Activated CD4-positive, alpha-beta T cell treated with anti-CD3 and anti-CD28 coated beads, Interleukin-2, amount 10 ng/mL, durations not matched to agents 7 days and 5 days (primary cell): Measurements from ENCODE around the gene SLK. TPM values are rescaled to one million over a fixed set of nuclear protein-coding genes. Genes with fewer than 3 reads are reported as not detected.

ENCODE experiments used
- CTCF ChIA-PET: fragments of 350-600 bp; sonication (Branson Sonifier 250); formaldehyde crosslinking; loops from one replicate; lab custom pipeline; 2021; ENCODE audit warnings: antibody characterized with exemption; lab: Charles Lee
- POLR2A ChIA-PET: fragments of 350-600 bp; sonication (Branson Sonifier 250); formaldehyde crosslinking; loops from one replicate; lab custom pipeline; 2021; ENCODE audit warnings: antibody characterized with exemption; lab: Charles Lee
- DNase-seq: peaks from one replicate; pipeline ENCODE4 v3.0.0-alpha.2; 2020
- H3K27ac Mint-ChIP-seq: one replicate; pipeline ENCODE4 v1.8.0; 2021; ENCODE audit warnings: mild to moderate bottlenecking, moderate library complexity, mixed read lengths
- H3K27me3 Mint-ChIP-seq: one replicate; pipeline ENCODE4 v1.8.0; 2021; ENCODE audit warnings: mixed read lengths
- H3K36me3 Mint-ChIP-seq: one replicate; pipeline ENCODE4 v1.8.0; 2021; ENCODE audit warnings: low read depth, mixed read lengths
- H3K4me1 Mint-ChIP-seq: one replicate; pipeline ENCODE4 v1.8.0; 2021; ENCODE audit warnings: mixed read lengths
- H3K4me3 Mint-ChIP-seq: one replicate; pipeline ENCODE4 v1.8.0; 2021; ENCODE audit warnings: mild to moderate bottlenecking, moderate library complexity, mixed read lengths
- H3K9me3 Mint-ChIP-seq: one replicate; pipeline ENCODE4 v1.8.0; 2021; ENCODE audit warnings: mixed read lengths
- total RNA-seq, 2 experiments: library from RNA; stranded (reverse); gene quantifications; one replicate each; pipeline ENCODE4 v1.2.3, GENCODE V29; 2021

The SLK gene
- total RNA-seq, 2 experiments from 2014 or later = 31.5 to 32.4 TPM

GRCh38 chr10:104038537-104038936, 71.6 kb downstream of the SLK start:
- H3K4me3 Mint-ChIP-seq = no peak overlapping the region
- no peaks in the 10 kb centered on the region for H3K27me3 Mint-ChIP-seq
- ChIA-PET CTCF (interaction anchor here (1.4 kb wide), 1 partner anchor 21 kb away, joined by 6 read pairs; no protein-coding TSS in a partner anchor), POLR2A (no interaction called here)
- peak; percentile 3 for DNase-seq
- H3K27ac Mint-ChIP-seq = no peak overlapping the region
- H3K36me3 Mint-ChIP-seq = no peaks in the 10 kb centered on the region
- no peaks in the 10 kb centered on the region for H3K4me1 Mint-ChIP-seq
- H3K9me3 Mint-ChIP-seq = no peaks in the 10 kb centered on the region

GRCh38 chr10:104038958-104039752, 72.2 kb downstream of the SLK start:
- Mint-ChIP-seq H3K9me3 (no peaks in the 10 kb centered on the region), H3K27me3 (no peaks in the 10 kb centered on the region), H3K4me1 (no peaks in the 10 kb centered on the region), H3K4me3 (no peak overlapping the region), H3K27ac (peak overlapping the region; percentile 57), H3K36me3 (no peaks in the 10 kb centered on the region)
- CTCF ChIA-PET = interaction anchor here (0.6 to 1.4 kb wide), 3 partner anchors 21 to 142 kb away, joined by 3 to 6 read pairs (median 3); no protein-coding TSS in a partner anchor
- POLR2A ChIA-PET = no interaction called here
- DNase-seq = peak; percentile 2

GRCh38 chr10:104040382-104040781, 73.4 kb downstream of the SLK start:
- ChIA-PET CTCF (no interaction called here), POLR2A (no interaction called here)
- no peaks in the 10 kb centered on the region for H3K27me3 Mint-ChIP-seq
- H3K27ac Mint-ChIP-seq = no peak overlapping the region
- no peaks in the 10 kb centered on the region for H3K36me3 Mint-ChIP-seq
- no peaks in the 10 kb centered on the region for H3K9me3 Mint-ChIP-seq
- H3K4me3 Mint-ChIP-seq = no peak overlapping the region
- no peaks in the 10 kb centered on the region for H3K4me1 Mint-ChIP-seq
- no peak for DNase-seq

- no peaks in the 10 kb centered on the region for H3K9me3 Mint-ChIP-seq
- ChIA-PET POLR2A (no interaction called here), CTCF (interaction anchor here (1.1 kb wide), 1 partner anchor 9 kb away, joined by 4 read pairs; no protein-coding TSS in a partner anchor)
- DNase-seq = no peak
- H3K4me1 Mint-ChIP-seq = no peaks in the 10 kb centered on the region
- no peaks in the 10 kb centered on the region for H3K27me3 Mint-ChIP-seq
- H3K4me3 Mint-ChIP-seq = no peak overlapping the region
- no peak overlapping the region for H3K27ac Mint-ChIP-seq
- no peaks in the 10 kb centered on the region for H3K36me3 Mint-ChIP-seq
Observed at GRCh38 chr10:104040862-104041789, 74.2 kb downstream of the SLK start.

GRCh38 chr10:104041891-104042535, 75.1 kb downstream of the SLK start:
- no peak for DNase-seq
- ChIA-PET CTCF (interaction anchor here (0.6 to 1.1 kb wide), 2 partner anchors 10 to 772 kb away, joined by 3 to 4 read pairs; no protein-coding TSS in a partner anchor), POLR2A (no interaction called here)
- Mint-ChIP-seq H3K27me3 (no peaks in the 10 kb centered on the region), H3K4me1 (no peaks in the 10 kb centered on the region), H3K36me3 (no peaks in the 10 kb centered on the region), H3K4me3 (no peak overlapping the region), H3K9me3 (no peaks in the 10 kb centered on the region), H3K27ac (no peak overlapping the region)

GRCh38 chr10:104043185-104043830, 76.4 kb downstream of the SLK start:
- ChIA-PET POLR2A (no interaction called here), CTCF (no interaction called here)
- Mint-ChIP-seq H3K36me3 (no peaks in the 10 kb centered on the region), H3K27ac (no peak overlapping the region), H3K27me3 (no peaks in the 10 kb centered on the region), H3K4me1 (no peaks in the 10 kb centered on the region), H3K9me3 (no peaks in the 10 kb centered on the region), H3K4me3 (no peak overlapping the region)
- DNase-seq = no peak

- Mint-ChIP-seq H3K9me3 (no peaks in the 10 kb centered on the region), H3K27me3 (no peaks in the 10 kb centered on the region), H3K36me3 (no peaks in the 10 kb centered on the region), H3K4me3 (no peak overlapping the region), H3K27ac (no peak overlapping the region), H3K4me1 (no peaks in the 10 kb centered on the region)
- ChIA-PET POLR2A (no interaction called here), CTCF (no interaction called here)
- no peak for DNase-seq
Observed at GRCh38 chr10:104043854-104044253, 76.9 kb downstream of the SLK start.

- H3K9me3 Mint-ChIP-seq = no peaks in the 10 kb centered on the region
- H3K27me3 Mint-ChIP-seq = no peaks in the 10 kb centered on the region
- no peaks in the 10 kb centered on the region for H3K36me3 Mint-ChIP-seq
- ChIA-PET CTCF (interaction anchor here (2.0 kb wide), 1 partner anchor 11 kb away, joined by 8 read pairs; no protein-coding TSS in a partner anchor), POLR2A (no interaction called here)
- H3K27ac Mint-ChIP-seq = no peak overlapping the region
- H3K4me3 Mint-ChIP-seq = no peak overlapping the region
- H3K4me1 Mint-ChIP-seq = peaks cover 3% of the 10 kb centered on the region
- no peak for DNase-seq
Observed at GRCh38 chr10:104045151-104046089, 78.5 kb downstream of the SLK start.

- peaks cover 3% of the 10 kb centered on the region for H3K4me1 Mint-ChIP-seq
- DNase-seq = no peak
- no peaks in the 10 kb centered on the region for H3K9me3 Mint-ChIP-seq
- no peak overlapping the region for H3K4me3 Mint-ChIP-seq
- CTCF ChIA-PET = no interaction called here
- POLR2A ChIA-PET = no interaction called here
- no peak overlapping the region for H3K27ac Mint-ChIP-seq
- H3K36me3 Mint-ChIP-seq = no peaks in the 10 kb centered on the region
- H3K27me3 Mint-ChIP-seq = no peaks in the 10 kb centered on the region
Observed at GRCh38 chr10:104046651-104047050, 79.7 kb downstream of the SLK start.

GRCh38 chr10:104049504-104050250, 82.7 kb downstream of the SLK start:
- ChIA-PET POLR2A (no interaction called here), CTCF (no interaction called here)
- Mint-ChIP-seq H3K9me3 (no peaks in the 10 kb centered on the region), H3K27me3 (no peaks in the 10 kb centered on the region), H3K27ac (no peak overlapping the region), H3K4me3 (no peak overlapping the region), H3K36me3 (no peaks in the 10 kb centered on the region), H3K4me1 (peaks cover 3% of the 10 kb centered on the region)
- no peak for DNase-seq

- no peak for DNase-seq
- H3K4me3 Mint-ChIP-seq = no peak overlapping the region
- H3K27me3 Mint-ChIP-seq = no peaks in the 10 kb centered on the region
- H3K27ac Mint-ChIP-seq = no peak overlapping the region
- CTCF ChIA-PET = interaction anchor here (0.5 kb wide), 1 partner anchor 204 kb away, joined by 4 read pairs; no protein-coding TSS in a partner anchor
- POLR2A ChIA-PET = no interaction called here
- peaks cover 3% of the 10 kb centered on the region for H3K4me1 Mint-ChIP-seq
- no peaks in the 10 kb centered on the region for H3K36me3 Mint-ChIP-seq
- H3K9me3 Mint-ChIP-seq = no peaks in the 10 kb centered on the region
Observed at GRCh38 chr10:104052431-104052830, 85.5 kb downstream of the SLK start.
